ENCODE data around the gene ABAT. TPM values are rescaled to one million over a fixed set of nuclear protein-coding genes. Genes with fewer than 3 reads are reported as not detected.

The ABAT gene
- total and polyA plus RNA-seq, 10 of the 15 experiments (the other 5 are each of a cell fraction or from before 2014, with no cell fraction given), result 1.0 to 10.6 (median 1.9) TPM

DNA sequence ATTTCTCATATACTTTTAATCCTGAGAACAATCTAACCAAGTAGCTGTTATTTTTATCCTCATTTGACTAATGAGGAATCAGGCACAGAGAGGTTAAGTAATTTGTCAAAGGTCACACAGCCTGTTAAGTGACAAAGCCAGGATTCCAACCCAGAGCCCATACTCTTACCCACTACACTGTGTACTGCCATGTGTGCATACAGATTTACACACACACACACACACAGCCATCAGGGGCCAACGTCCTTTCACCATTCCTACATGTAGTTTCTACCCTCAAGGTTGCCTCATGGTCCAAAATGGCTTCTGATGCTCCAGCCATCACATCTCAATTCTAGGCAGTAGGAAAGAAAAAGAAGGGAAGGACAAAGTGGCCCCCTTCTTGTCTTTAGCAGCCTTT is 100.9 kb downstream of the ABAT start:
- no peak for DNase-seq (ENCODE audit: low read depth, low spot score)
- POLR2A ChIA-PET, result no interaction called here
- Histone ChIP-seq H3K4me1 (ENCODE audit: control insufficient read depth, insufficient read depth, low read length) (no peaks in the 10 kb centered on the region), H3K79me2 (ENCODE audit: control insufficient read depth, insufficient read depth, low read length) (no peaks in the 10 kb centered on the region), H3K4me2 (ENCODE audit: control insufficient read depth, insufficient read depth) (no peak overlapping the region), H3K27me3 (replicated peaks in 1 of 2; ENCODE audit: control insufficient read depth in 2 of 2, insufficient read depth in 2 of 2, low read length in 1 of 2) (no peaks in the 10 kb centered on the region), H3K36me3 (ENCODE audit: control insufficient read depth in 2 of 2, insufficient read depth in 2 of 2, low read length in 1 of 2) (no peaks in the 10 kb centered on the region), H3K9me3 (replicated peaks; ENCODE audit: control insufficient read depth, insufficient read depth, low read length) (no peaks in the 10 kb centered on the region; the same call in 2 of the 3 replicates), H3K27ac (ENCODE audit: control insufficient read depth, insufficient read depth) (no peak overlapping the region), H3K9ac (ENCODE audit: control insufficient read depth, insufficient read depth, low read length) (no peak overlapping the region), H2AFZ (ENCODE audit: control insufficient read depth, low read depth, low read length) (no peak overlapping the region), H4K20me1 (ENCODE audit: control insufficient read depth, insufficient read depth) (no peaks in the 10 kb centered on the region), H3K4me3 (no peak overlapping the region)
- SMC1A ChIA-PET (ENCODE audit: uncharacterized antibody, unreplicated experiment), result no interaction called here
- no peak for ATAC-seq
- WGBS (ENCODE audit: insufficient coverage, insufficient replicate concordance, low lambda C conversion rate, missing lambda C conversion rate), result 0% methylated on average over 1 of the region's 1 CpG
- CTCF ChIA-PET, result no interaction called here
- in situ Hi-C loops (cut with MboI), result no loop called here
- no TSS peak for BruUV-seq (replicated peaks)
- intact Hi-C loops (cut with micrococcal nuclease; ENCODE audit: unreplicated experiment), result no loop called here
- FAIRE-seq, result no peak
- RAD21 ChIA-PET (ENCODE audit: unreplicated experiment), result no interaction called here
- TF ChIP-seq, protein P1, sequence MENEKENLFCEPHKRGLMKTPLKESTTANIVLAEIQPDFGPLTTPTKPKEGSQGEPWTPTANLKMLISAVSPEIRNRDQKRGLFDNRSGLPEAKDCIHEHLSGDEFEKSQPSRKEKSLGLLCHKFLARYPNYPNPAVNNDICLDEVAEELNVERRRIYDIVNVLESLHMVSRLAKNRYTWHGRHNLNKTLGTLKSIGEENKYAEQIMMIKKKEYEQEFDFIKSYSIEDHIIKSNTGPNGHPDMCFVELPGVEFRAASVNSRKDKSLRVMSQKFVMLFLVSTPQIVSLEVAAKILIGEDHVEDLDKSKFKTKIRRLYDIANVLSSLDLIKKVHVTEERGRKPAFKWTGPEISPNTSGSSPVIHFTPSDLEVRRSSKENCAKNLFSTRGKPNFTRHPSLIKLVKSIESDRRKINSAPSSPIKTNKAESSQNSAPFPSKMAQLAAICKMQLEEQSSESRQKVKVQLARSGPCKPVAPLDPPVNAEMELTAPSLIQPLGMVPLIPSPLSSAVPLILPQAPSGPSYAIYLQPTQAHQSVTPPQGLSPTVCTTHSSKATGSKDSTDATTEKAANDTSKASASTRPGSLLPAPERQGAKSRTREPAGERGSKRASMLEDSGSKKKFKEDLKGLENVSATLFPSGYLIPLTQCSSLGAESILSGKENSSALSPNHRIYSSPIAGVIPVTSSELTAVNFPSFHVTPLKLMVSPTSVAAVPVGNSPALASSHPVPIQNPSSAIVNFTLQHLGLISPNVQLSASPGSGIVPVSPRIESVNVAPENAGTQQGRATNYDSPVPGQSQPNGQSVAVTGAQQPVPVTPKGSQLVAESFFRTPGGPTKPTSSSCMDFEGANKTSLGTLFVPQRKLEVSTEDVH (IDR thresholded peaks at IDR 0.05; ENCODE audit: low read depth, partially characterized antibody), result no peak
- no peak for TF ChIP-seq ZNF217 (IDR thresholded peaks at IDR 0.05)
- no peak for TF ChIP-seq PKNOX1 (IDR thresholded peaks at IDR 0.05)
- no peak for TF ChIP-seq SREBF2 (IDR thresholded peaks at IDR 0.05; ENCODE audit: low read length)
- no peak for TF ChIP-seq TCF7 (IDR thresholded peaks at IDR 0.05; ENCODE audit: borderline replicate concordance)
- no peak for TF ChIP-seq NR2C1 (IDR thresholded peaks at IDR 0.05)
- TF ChIP-seq BACH1 (IDR thresholded peaks at IDR 0.05; ENCODE audit: borderline replicate concordance), result no peak
- TF ChIP-seq JUND (IDR thresholded peaks at IDR 0.05; ENCODE audit: low read depth, low read length), result no peak
- no peak for TF ChIP-seq WRNIP1 (IDR thresholded peaks at IDR 0.05; ENCODE audit: borderline replicate concordance, low read depth, low read length)
- no peak for TF ChIP-seq MTA2 (IDR thresholded peaks at IDR 0.05; ENCODE audit: low read depth)
- no peak for TF ChIP-seq MXI1 (IDR thresholded peaks at IDR 0.05; ENCODE audit: low read depth, low read length)
- no peak for TF ChIP-seq E2F4 (IDR thresholded peaks at IDR 0.05; ENCODE audit: low read depth, low read length)

All from GM12878 (cell line).